Caco-2 (cell line): Measurements from ENCODE around the gene COL5A1. TPM values are rescaled to one million over a fixed set of nuclear protein-coding genes. Genes with fewer than 3 reads are reported as not detected.
A peak's percentile ranks its signal among the peaks of the same experiment; 100 is the strongest.

Experiments
- BruUV-seq: library from RNA; stranded (reverse); fragments of 400-500 nt; replicated peaks from 2 replicates; lab custom pipeline; 2021; lab: Mats Ljungman, UMichigan
- CTCF ChIA-PET: fragments of 300-600 bp; sonication (Branson Sonifier 250); formaldehyde crosslinking; loops from one replicate; lab custom pipeline; 2022; ENCODE audit warnings: antibody characterized with exemption; lab: Charles Lee
- POLR2A ChIA-PET: fragments of 300-600 bp; sonication (Branson Sonifier 250); formaldehyde crosslinking; loops from one replicate; lab custom pipeline; 2022; ENCODE audit warnings: antibody characterized with exemption; lab: Charles Lee
- DNase-seq, 2 experiments: peaks; one replicate each; pipeline versions ENCODE4 v3.0.0 to v3.0.0-alpha.2; 2020 to 2022
- H3K27me3 ChIP-seq: replicated peaks from 2 replicates; pipeline ENCODE4 v1.6.0; 2011; ENCODE audit warnings: low read length; ENCODE audit not compliant: control insufficient read depth, insufficient read depth
- H3K36me3 ChIP-seq: 2 replicates; pipeline ENCODE4 v1.5.1; 2011; ENCODE audit warnings: low read length; ENCODE audit not compliant: control insufficient read depth, insufficient read depth
- H3K4me1 ChIP-seq: fragments of 250-450 bp; sonication (Bioruptor Pico); 2 replicates; pipeline ENCODE4 v1.5.1; 2020; ENCODE audit warnings: mild to moderate bottlenecking
- H3K4me3 ChIP-seq: 2 replicates; pipeline ENCODE4 v1.5.1; 2011; ENCODE audit warnings: low read depth, mild to moderate bottlenecking, control low read depth, low read length
- H3K9me3 ChIP-seq: fragments of 250-450 bp; sonication (Bioruptor Pico); 2 replicates; pipeline ENCODE4 v1.5.1; 2020; ENCODE audit warnings: mild to moderate bottlenecking, moderate library complexity
- H3K27ac Mint-ChIP-seq: one replicate; pipeline ENCODE4 v1.8.0; 2022; ENCODE audit warnings: mixed read lengths; ENCODE audit not compliant: unreplicated experiment
- H3K27me3 Mint-ChIP-seq: one replicate; pipeline ENCODE4 v1.8.0; 2022; ENCODE audit warnings: mixed read lengths; ENCODE audit not compliant: insufficient read depth, unreplicated experiment
- H3K36me3 Mint-ChIP-seq: one replicate; pipeline ENCODE4 v1.8.0; 2022; ENCODE audit warnings: mild to moderate bottlenecking, mixed read lengths; ENCODE audit not compliant: insufficient read depth, unreplicated experiment
- H3K4me1 Mint-ChIP-seq: one replicate; pipeline ENCODE4 v1.8.0; 2022; ENCODE audit warnings: low read depth, mixed read lengths; ENCODE audit not compliant: unreplicated experiment
- H3K4me3 Mint-ChIP-seq: one replicate; pipeline ENCODE4 v1.8.0; 2022; ENCODE audit warnings: mild to moderate bottlenecking, moderate library complexity, mixed read lengths; ENCODE audit not compliant: unreplicated experiment
- H3K9me3 Mint-ChIP-seq: one replicate; pipeline ENCODE4 v1.8.0; 2022; ENCODE audit warnings: mixed read lengths; ENCODE audit not compliant: unreplicated experiment
- intact Hi-C: fragments of 100-400 bp; cut with micrococcal nuclease; formaldehyde crosslinking; loops from one replicate; pipeline ENCODE4 v1.10.0; 2022; ENCODE audit not compliant: unreplicated experiment
- total RNA-seq: library from RNA; stranded (reverse); gene quantifications from 2 replicates; pipeline ENCODE4 v1.2.3, GENCODE V29; 2022
- TF ChIP-seq, protein P1 (sequence below), 2 experiments: fragments of 200-600 bp in 1 of 2; IDR thresholded peaks; 1 replicate in 1 of 2; 2 replicates in 1 of 2; pipeline versions ENCODE4 v1.5.1 to v1.8.0; 2011 to 2022; ENCODE audit warnings: antibody characterized with exemption in 1 of 2, control low read depth in 1 of 2, inconsistent platforms in 1 of 2, low read depth in 1 of 2, low read length in 1 of 2, mild to moderate bottlenecking in 1 of 2, moderate library complexity in 1 of 2; ENCODE audit not compliant: insufficient read depth in 1 of 2, severe bottlenecking in 1 of 2, unreplicated experiment in 1 of 2

COL5A1 gene
- total RNA-seq, 1 experiment from 2014 or later: 4.8 TPM

DNA sequence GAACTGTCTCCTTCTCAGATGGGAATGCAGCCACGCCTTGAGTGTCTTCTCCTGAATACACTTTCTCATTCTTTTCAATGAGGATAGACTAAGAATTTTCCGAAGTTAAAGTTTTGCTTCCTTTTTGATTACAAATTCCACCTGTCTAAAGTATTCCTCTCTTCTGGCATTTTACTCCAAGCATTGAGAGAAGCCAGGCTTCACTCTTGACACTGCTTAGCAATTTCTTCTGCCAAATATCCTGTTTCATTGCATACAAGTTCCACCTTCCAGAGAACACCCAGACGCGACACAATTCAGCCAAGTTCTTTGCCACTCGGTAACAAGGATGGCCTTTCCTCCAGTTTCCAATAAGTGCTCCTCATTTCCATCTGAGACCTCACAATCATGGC is 35.6 kb upstream of the COL5A1 start:
- Mint-ChIP-seq H3K27me3 (no peaks in the 10 kb centered on the region), H3K27ac (no peak overlapping the region), H3K36me3 (no peaks in the 10 kb centered on the region), H3K4me3 (no peak overlapping the region), H3K4me1 (peaks cover 8% of the 10 kb centered on the region), H3K9me3 (no peaks in the 10 kb centered on the region)
- Histone ChIP-seq H3K27me3 (no peaks in the 10 kb centered on the region), H3K9me3 (peaks cover 5% of the 10 kb centered on the region), H3K4me1 (peaks cover 22% of the 10 kb centered on the region), H3K36me3 (no peaks in the 10 kb centered on the region), H3K4me3 (no peak overlapping the region)
- peak in 1 of 2 experiments; percentile 10 for DNase-seq
- intact Hi-C loops: no loop called here
- ChIA-PET POLR2A (no interaction called here), CTCF (no interaction called here)
- TF ChIP-seq, protein P1, sequence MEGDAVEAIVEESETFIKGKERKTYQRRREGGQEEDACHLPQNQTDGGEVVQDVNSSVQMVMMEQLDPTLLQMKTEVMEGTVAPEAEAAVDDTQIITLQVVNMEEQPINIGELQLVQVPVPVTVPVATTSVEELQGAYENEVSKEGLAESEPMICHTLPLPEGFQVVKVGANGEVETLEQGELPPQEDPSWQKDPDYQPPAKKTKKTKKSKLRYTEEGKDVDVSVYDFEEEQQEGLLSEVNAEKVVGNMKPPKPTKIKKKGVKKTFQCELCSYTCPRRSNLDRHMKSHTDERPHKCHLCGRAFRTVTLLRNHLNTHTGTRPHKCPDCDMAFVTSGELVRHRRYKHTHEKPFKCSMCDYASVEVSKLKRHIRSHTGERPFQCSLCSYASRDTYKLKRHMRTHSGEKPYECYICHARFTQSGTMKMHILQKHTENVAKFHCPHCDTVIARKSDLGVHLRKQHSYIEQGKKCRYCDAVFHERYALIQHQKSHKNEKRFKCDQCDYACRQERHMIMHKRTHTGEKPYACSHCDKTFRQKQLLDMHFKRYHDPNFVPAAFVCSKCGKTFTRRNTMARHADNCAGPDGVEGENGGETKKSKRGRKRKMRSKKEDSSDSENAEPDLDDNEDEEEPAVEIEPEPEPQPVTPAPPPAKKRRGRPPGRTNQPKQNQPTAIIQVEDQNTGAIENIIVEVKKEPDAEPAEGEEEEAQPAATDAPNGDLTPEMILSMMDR (IDR thresholded peaks at IDR 0.05; ENCODE audit: insufficient read depth in 1 of 2, low read depth in 1 of 2, low read length in 1 of 2, severe bottlenecking in 1 of 2, unreplicated experiment in 1 of 2): no peak
- no TSS peak for BruUV-seq

- ChIA-PET POLR2A (no interaction called here), CTCF (no interaction called here)
- H3K36me3 ChIP-seq: no peaks in the 10 kb centered on the region
- Mint-ChIP-seq H3K9me3 (peaks cover 6% of the 10 kb centered on the region), H3K4me1 (peaks cover 8% of the 10 kb centered on the region), H3K36me3 (no peaks in the 10 kb centered on the region), H3K27me3 (no peaks in the 10 kb centered on the region), H3K27ac (no peak overlapping the region), H3K4me3 (no peak overlapping the region)
- H3K9me3 ChIP-seq: no peaks in the 10 kb centered on the region; the same call in 1 of the 2 replicates
- intact Hi-C loops: no loop called here
- peak in 1 of 2 experiments; percentile 29 for DNase-seq
- H3K4me1 ChIP-seq: peaks cover 10% of the 10 kb centered on the region
- H3K4me3 ChIP-seq: no peak overlapping the region
- no TSS peak for BruUV-seq
- H3K27me3 ChIP-seq: no peaks in the 10 kb centered on the region
- TF ChIP-seq, protein P1 (IDR thresholded peaks at IDR 0.05; ENCODE audit: insufficient read depth in 1 of 2, low read depth in 1 of 2, low read length in 1 of 2, severe bottlenecking in 1 of 2, unreplicated experiment in 1 of 2): no peak
Observed at GRCh38 chr9:134606951-134607731, 34.5 kb upstream of the COL5A1 start.

DNA sequence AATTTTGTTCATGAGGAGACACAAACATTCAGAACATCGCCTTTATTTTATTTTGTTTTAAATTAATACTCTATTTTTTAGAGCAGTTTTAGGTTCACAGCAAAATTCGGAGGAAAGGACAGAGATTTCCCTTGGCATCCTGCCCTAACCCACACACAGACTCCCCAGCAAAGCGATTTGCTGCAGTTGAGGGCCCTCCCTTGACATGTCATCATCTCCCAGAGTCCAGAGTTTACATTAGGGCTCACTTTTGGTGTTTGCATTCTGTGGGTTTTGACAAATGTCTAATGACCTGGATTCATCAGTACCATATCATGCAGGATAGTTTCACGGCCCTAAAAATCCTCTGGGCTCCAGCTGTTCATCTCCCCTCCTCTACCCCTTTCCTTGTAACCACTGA is 33.6 kb upstream of the COL5A1 start:
- H3K27ac Mint-ChIP-seq: no peak overlapping the region
- intact Hi-C loops: no loop called here
- no peaks in the 10 kb centered on the region for H3K27me3 Mint-ChIP-seq
- POLR2A ChIA-PET: no interaction called here
- Histone ChIP-seq H3K27me3 (no peaks in the 10 kb centered on the region), H3K4me1 (peaks cover 3% of the 10 kb centered on the region), H3K36me3 (no peaks in the 10 kb centered on the region), H3K4me3 (no peak overlapping the region), H3K9me3 (peaks cover 7% of the 10 kb centered on the region; the same call in 1 of the 2 replicates)
- peaks cover 13% of the 10 kb centered on the region for H3K9me3 Mint-ChIP-seq
- no peaks in the 10 kb centered on the region for H3K36me3 Mint-ChIP-seq
- H3K4me1 Mint-ChIP-seq: peaks cover 8% of the 10 kb centered on the region
- TF ChIP-seq, protein P1 (IDR thresholded peaks at IDR 0.05; ENCODE audit: insufficient read depth in 1 of 2, low read depth in 1 of 2, low read length in 1 of 2, severe bottlenecking in 1 of 2, unreplicated experiment in 1 of 2): no peak
- no peak for DNase-seq
- CTCF ChIA-PET: no interaction called here
- no peak overlapping the region for H3K4me3 Mint-ChIP-seq
- no TSS peak for BruUV-seq
